Endothelial cell of umbilical vein (primary cell): ENCODE data around the gene SHC4. TPM values are rescaled to one million over a fixed set of nuclear protein-coding genes. Genes with fewer than 3 reads are reported as not detected.
A peak's percentile ranks its signal among the peaks of the same experiment; 100 is the strongest.

Experiments used
- BruUV-seq: library from RNA; stranded (reverse); fragments of 400-500 nt; replicated peaks from 2 replicates; lab custom pipeline; 2021; lab: Mats Ljungman, UMichigan
- CTCF ChIA-PET: fragments of 300-600, 350-600 bp; sonication (Branson Sonifier 250); formaldehyde crosslinking; loops from one replicate; lab custom pipeline; 2021; ENCODE audit warnings: antibody characterized with exemption, inconsistent platforms; lab: Charles Lee
- POLR2A ChIA-PET: fragments of 300-600, 350-600 bp; sonication (Branson Sonifier 250); formaldehyde crosslinking; loops from one replicate; lab custom pipeline; 2021; ENCODE audit warnings: antibody characterized with exemption, inconsistent platforms; lab: Charles Lee
- DNase-seq: peaks from one replicate; pipeline ENCODE4 v3.0.0-alpha.2; 2011; ENCODE audit warnings: low read depth, low spot score
- FAIRE-seq: peaks from 2 replicates; lab custom pipeline; 2011; peaks lifted over from hg19 to GRCh38; lab: Jason Lieb, UNC
- H2AFZ ChIP-seq: 2 replicates; pipeline ENCODE4 v1.6.0; 2012; ENCODE audit warnings: low read depth, low read length, control low read depth, inconsistent platforms
- H3K27ac ChIP-seq: 2 replicates; pipeline ENCODE4 v1.5.1; 2011; ENCODE audit warnings: low read depth, mild to moderate bottlenecking, control low read depth, low read length, moderate library complexity; ENCODE audit not compliant: insufficient read depth
- H3K27me3 ChIP-seq, 2 experiments: 2 replicates each; pipeline versions ENCODE4 v1.6.0 to v1.6.1; 2011; ENCODE audit warnings: low read length in 2 of 2, mixed read lengths in 1 of 2; ENCODE audit not compliant: control insufficient read depth in 2 of 2, insufficient read depth in 2 of 2
- H3K36me3 ChIP-seq, 2 experiments: 2 replicates in 1 of 2; 3 replicates in 1 of 2; pipeline ENCODE4 v1.5.1; 2011; ENCODE audit warnings: low read length in 2 of 2, mild to moderate bottlenecking in 1 of 2, moderate library complexity in 1 of 2; ENCODE audit not compliant: control insufficient read depth in 2 of 2, insufficient read depth in 2 of 2; ENCODE audit errors: extremely low read depth in 1 of 2
- H3K4me1 ChIP-seq: 3 replicates; pipeline ENCODE4 v1.5.1; 2011; ENCODE audit warnings: mild to moderate bottlenecking, low read length; ENCODE audit not compliant: control insufficient read depth, insufficient read depth; ENCODE audit errors: extremely low read depth
- H3K4me2 ChIP-seq: 2 replicates; pipeline ENCODE4 v1.6.1; 2011; ENCODE audit warnings: low read length, control low read depth, mixed read lengths; ENCODE audit not compliant: insufficient read depth
- H3K4me3 ChIP-seq, 3 experiments: fragments of 200-600 bp in 1 of 3; sonication (generic), shearing (Covaris generic) in 1 of 3; replicated peaks in 1 of 3; 2 replicates each; pipeline ENCODE4 v1.5.1; 2011 to 2016; ENCODE audit warnings: control low read depth in 3 of 3, low read length in 3 of 3, mild to moderate bottlenecking in 2 of 3, inconsistent platforms in 1 of 3, low read depth in 1 of 3, moderate library complexity in 1 of 3; ENCODE audit not compliant: insufficient read depth in 1 of 3
- H3K79me2 ChIP-seq: 2 replicates; pipeline ENCODE4 v1.6.0; 2012; ENCODE audit warnings: low read length, inconsistent platforms; ENCODE audit not compliant: control insufficient read depth, insufficient read depth
- H3K9ac ChIP-seq: replicated peaks from 2 replicates; pipeline ENCODE3; 2011; ENCODE audit warnings: low read length, control low read depth; ENCODE audit not compliant: insufficient read depth; ENCODE audit errors: extremely low read depth
- H3K9me1 ChIP-seq: replicated peaks from 3 replicates; pipeline ENCODE4 v1.6.0; 2011; ENCODE audit warnings: mild to moderate bottlenecking, low read length; ENCODE audit not compliant: control insufficient read depth, insufficient read depth; ENCODE audit errors: extremely low read depth
- H3K9me3 ChIP-seq: replicated peaks from 2 replicates; pipeline ENCODE4 v1.5.1; 2012; ENCODE audit warnings: low read length, inconsistent platforms; ENCODE audit not compliant: control insufficient read depth, insufficient read depth
- H4K20me1 ChIP-seq: replicated peaks from 2 replicates; pipeline ENCODE3; 2011; ENCODE audit warnings: mild to moderate bottlenecking, low read length; ENCODE audit not compliant: control insufficient read depth, insufficient read depth; ENCODE audit errors: extremely low read depth
- EZH2 ChIP-seq: IDR thresholded peaks from 2 replicates; pipeline ENCODE4 v1.6.1; 2012; ENCODE audit warnings: borderline replicate concordance, low read depth, mild to moderate bottlenecking, moderate library complexity, low read length, inconsistent platforms; ENCODE audit not compliant: severe bottlenecking
- FOS ChIP-seq: IDR thresholded peaks from 2 replicates; pipeline ENCODE4 v1.6.1; 2011; ENCODE audit warnings: mild to moderate bottlenecking, low read length, moderate library complexity, borderline replicate concordance; ENCODE audit not compliant: insufficient read depth
- GATA2 ChIP-seq: IDR thresholded peaks from 2 replicates; pipeline ENCODE4 v1.7.0; 2011; ENCODE audit warnings: low read depth, mild to moderate bottlenecking, moderate library complexity, mixed read lengths, low read length; ENCODE audit not compliant: insufficient read length, insufficient read depth
- JUN ChIP-seq: IDR thresholded peaks from 2 replicates; pipeline ENCODE4 v1.6.1; 2011; ENCODE audit warnings: borderline replicate concordance, low read depth; ENCODE audit not compliant: insufficient read length, insufficient read depth
- MYC ChIP-seq: IDR thresholded peaks from one replicate; pipeline ENCODE4 v1.6.1; 2011; ENCODE audit warnings: mild to moderate bottlenecking, low read depth, low read length
- POLR2A ChIP-seq: IDR thresholded peaks from 2 replicates; pipeline ENCODE4 v1.6.1; 2012; ENCODE audit warnings: low read depth, mild to moderate bottlenecking, control low read depth, low read length
- POLR2AphosphoS5 ChIP-seq: IDR thresholded peaks from 2 replicates; pipeline ENCODE4 v1.6.1; 2012; ENCODE audit warnings: low read depth, mild to moderate bottlenecking, control low read depth, low read length, moderate library complexity; ENCODE audit not compliant: insufficient read depth
- dilution Hi-C: fragments of 300-500 bp; cut with MboI; formaldehyde crosslinking; loops from one replicate; pipeline ENCODE4 v1.15.0; 2019; ENCODE audit warnings: low sequenced_read_pairs; ENCODE audit not compliant: extremely low pct_ligation_motif_present
- intact Hi-C: fragments of 100-400 bp; cut with micrococcal nuclease; formaldehyde crosslinking; loops from one replicate; pipeline ENCODE4 v1.10.0; 2022
- polyA plus RNA-seq, 4 experiments: library from polyadenylated mRNA; depleted of rRNA in 3 of 4; stranded (reverse) in 3 of 4; unstranded in 1 of 4; fragments of >200 nt; gene quantifications; 2 replicates each; pipeline versions ENCODE4 v1.2.1 to v1.2.3, GENCODE V29; 2011 to 2012; ENCODE audit warnings: missing spikeins in 1 of 4
- total RNA-seq: library from RNA; stranded (reverse); gene quantifications from 2 replicates; pipeline ENCODE4 v1.2.3, GENCODE V29; 2021
- TF ChIP-seq, protein P1 (sequence below): IDR thresholded peaks from 2 replicates; pipeline ENCODE4 v1.6.1; 2011; ENCODE audit not compliant: insufficient read depth, insufficient read length
- TF ChIP-seq, protein P2 (sequence below), 2 donors: IDR thresholded peaks; 1 replicate in 1 of 2; 2 replicates in 1 of 2; pipeline ENCODE4 v1.5.1; 2011; ENCODE audit warnings: low read length in 2 of 2, mild to moderate bottlenecking in 2 of 2, moderate library complexity in 2 of 2, control low read depth in 1 of 2, inconsistent platforms in 1 of 2, low read depth in 1 of 2; ENCODE audit not compliant: insufficient read depth in 1 of 2; ENCODE audit errors: extremely low read depth in 1 of 2

SHC4 gene
- total and polyA plus RNA-seq, 2 donors (not counting 3 experiments of a cell fraction or from before 2014, with no cell fraction given) = 0.20 TPM; not detected in 1

DNA sequence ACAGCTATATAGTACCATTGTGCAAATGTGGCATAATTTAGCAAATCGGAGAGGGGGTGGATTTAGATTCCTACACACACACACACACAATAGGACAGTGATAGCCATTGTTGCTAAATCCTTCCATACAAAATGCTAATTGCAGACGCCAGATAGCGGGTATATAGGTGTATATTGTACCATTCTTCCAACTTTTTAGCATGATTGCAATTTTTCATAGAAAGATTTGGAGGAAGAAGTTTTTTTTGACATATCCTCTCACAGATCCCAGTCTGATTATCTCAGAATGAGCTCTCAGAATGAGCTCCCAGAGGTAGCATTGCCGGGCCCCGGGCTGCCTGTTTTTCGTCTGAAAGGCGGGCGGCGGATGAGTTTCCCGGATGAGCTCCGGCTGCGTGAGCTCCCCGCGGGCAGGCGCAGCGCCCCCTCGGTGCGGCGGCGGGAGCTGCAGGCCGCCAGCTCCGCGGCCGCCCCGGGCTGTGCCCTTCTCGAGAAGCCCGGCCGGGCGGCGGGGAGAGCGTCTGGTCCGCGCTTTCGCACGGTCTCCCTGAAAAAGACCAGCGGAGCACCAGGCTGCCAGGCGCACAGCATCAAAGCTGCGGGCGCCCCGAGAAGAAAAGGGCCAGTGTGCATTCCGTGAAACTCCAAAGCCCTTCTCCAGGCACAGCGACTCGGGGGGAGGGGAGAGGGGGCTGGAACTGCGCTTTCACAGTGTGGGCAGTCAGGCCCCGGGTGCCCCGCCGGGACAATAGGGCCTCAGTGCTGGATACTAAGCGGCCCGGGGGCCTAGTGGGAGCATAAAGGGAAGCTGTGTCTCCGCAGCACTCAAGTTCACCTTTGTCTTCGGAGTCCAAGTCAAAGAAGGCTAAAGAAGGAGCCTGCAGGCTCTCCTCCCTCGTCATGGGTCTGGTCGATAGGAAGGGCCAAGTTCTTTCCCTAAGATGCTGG is 12.0 kb upstream of the SHC4 start:
- peak overlapping the region; percentile 34 to 61 (median 58) for H3K4me3 ChIP-seq
- no peak overlapping the region for H3K27ac ChIP-seq
- dilution Hi-C loops = no loop called here
- TF ChIP-seq GATA2 (no peak), POLR2AphosphoS5 (peak; percentile 69), FOS (no peak), EZH2 (no peak), JUN (no peak), POLR2A (no peak), MYC (no peak)
- TF ChIP-seq, protein P1, sequence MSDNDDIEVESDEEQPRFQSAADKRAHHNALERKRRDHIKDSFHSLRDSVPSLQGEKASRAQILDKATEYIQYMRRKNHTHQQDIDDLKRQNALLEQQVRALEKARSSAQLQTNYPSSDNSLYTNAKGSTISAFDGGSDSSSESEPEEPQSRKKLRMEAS = no peak
- TF ChIP-seq, protein P2, sequence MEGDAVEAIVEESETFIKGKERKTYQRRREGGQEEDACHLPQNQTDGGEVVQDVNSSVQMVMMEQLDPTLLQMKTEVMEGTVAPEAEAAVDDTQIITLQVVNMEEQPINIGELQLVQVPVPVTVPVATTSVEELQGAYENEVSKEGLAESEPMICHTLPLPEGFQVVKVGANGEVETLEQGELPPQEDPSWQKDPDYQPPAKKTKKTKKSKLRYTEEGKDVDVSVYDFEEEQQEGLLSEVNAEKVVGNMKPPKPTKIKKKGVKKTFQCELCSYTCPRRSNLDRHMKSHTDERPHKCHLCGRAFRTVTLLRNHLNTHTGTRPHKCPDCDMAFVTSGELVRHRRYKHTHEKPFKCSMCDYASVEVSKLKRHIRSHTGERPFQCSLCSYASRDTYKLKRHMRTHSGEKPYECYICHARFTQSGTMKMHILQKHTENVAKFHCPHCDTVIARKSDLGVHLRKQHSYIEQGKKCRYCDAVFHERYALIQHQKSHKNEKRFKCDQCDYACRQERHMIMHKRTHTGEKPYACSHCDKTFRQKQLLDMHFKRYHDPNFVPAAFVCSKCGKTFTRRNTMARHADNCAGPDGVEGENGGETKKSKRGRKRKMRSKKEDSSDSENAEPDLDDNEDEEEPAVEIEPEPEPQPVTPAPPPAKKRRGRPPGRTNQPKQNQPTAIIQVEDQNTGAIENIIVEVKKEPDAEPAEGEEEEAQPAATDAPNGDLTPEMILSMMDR (IDR thresholded peaks at IDR 0.05; ENCODE audit: extremely low read depth in 1 of 2, insufficient read depth in 1 of 2, low read depth in 1 of 2, low read length in 2 of 2) = peak; percentile 81 to 98
- no peaks in the 10 kb centered on the region for H4K20me1 ChIP-seq
- no peaks in the 10 kb centered on the region for H3K9me1 ChIP-seq
- no peaks in the 10 kb centered on the region for H3K79me2 ChIP-seq
- H3K9me3 ChIP-seq = no peaks in the 10 kb centered on the region
- H2AFZ ChIP-seq = peak overlapping the region; percentile 93
- intact Hi-C loops = loop anchor here (1.0 kb wide), 3 partner anchors 12 to 113 kb away; partner anchors contain the start of genes EID1 and SHC4
- DNase-seq (peak; percentile 79), FAIRE-seq (peak; percentile 87)
- ChIA-PET CTCF (interaction anchor here (0.5 to 5.2 kb wide), 48 partner anchors 10 to 1169 kb away, joined by 3 to 86 read pairs (median 4); partner anchors contain the start of genes CEP152, EID1, GALK2 and SECISBP2L), POLR2A (interaction anchor here (0.7 to 1.1 kb wide), 2 partner anchors 11 to 439 kb away, joined by 4 to 9 read pairs; partner anchors contain the start of gene SHC4)
- H3K4me1 ChIP-seq = peaks cover 8% of the 10 kb centered on the region
- peak overlapping the region; percentile 90 for H3K4me2 ChIP-seq
- peak overlapping the region; percentile 66 for H3K9ac ChIP-seq
- no peaks in the 10 kb centered on the region for H3K27me3 ChIP-seq
- no peaks in the 10 kb centered on the region for H3K36me3 ChIP-seq
- no TSS peak for BruUV-seq
